Spleen (tissue), 11 donors: ENCODE data around the gene METTL9. TPM values are rescaled to one million over a fixed set of nuclear protein-coding genes. Genes with fewer than 3 reads are reported as not detected.
"Not testable (repeated sequence)": the region's sequence is repeated elsewhere in the genome, so short reads cannot be mapped to it uniquely, and the experiment has no call there.

Experiments
- DNase-seq: peaks from one replicate; pipeline ENCODE4 v3.0.0-alpha.2; 2020
- H3K27ac ChIP-seq, 8 donors: fragments of 200-600 bp; sonication (generic) in 7 of 8; 1 replicate in 4 of 8; 2 replicates in 4 of 8; pipeline versions ENCODE4 v1.5.0 to v1.8.0; 2016 to 2021; ENCODE audit warnings: inconsistent platforms in 4 of 8, mild to moderate bottlenecking in 4 of 8, moderate library complexity in 1 of 8
- H3K27me3 ChIP-seq, 7 donors: fragments of 200-600 bp; sonication (generic) in 6 of 7; replicated peaks in 1 of 7; 1 replicate in 4 of 7; 2 replicates in 3 of 7; pipeline versions ENCODE4 v1.5.0 to v1.8.0; 2016 to 2021; ENCODE audit warnings: inconsistent platforms in 3 of 7, mild to moderate bottlenecking in 1 of 7
- H3K36me3 ChIP-seq, 6 donors: fragments of 200-600 bp; sonication (generic) in 5 of 6; 1 replicate in 4 of 6; 2 replicates in 2 of 6; pipeline versions ENCODE4 v1.5.0 to v1.8.0; 2016 to 2021; ENCODE audit warnings: inconsistent platforms in 2 of 6
- H3K4me1 ChIP-seq, 6 donors: fragments of 200-600 bp; sonication (generic) in 5 of 6; 1 replicate in 3 of 6; 2 replicates in 3 of 6; pipeline versions ENCODE4 v1.5.0 to v1.8.0; 2016 to 2021; ENCODE audit warnings: inconsistent platforms in 3 of 6
- H3K4me3 ChIP-seq, 8 donors: fragments of 200-600 bp; sonication (generic) in 7 of 8; 1 replicate in 4 of 8; 2 replicates in 4 of 8; pipeline versions ENCODE4 v1.5.0 to v1.8.0; 2016 to 2021; ENCODE audit warnings: inconsistent platforms in 4 of 8, mild to moderate bottlenecking in 4 of 8, moderate library complexity in 2 of 8
- H3K9me3 ChIP-seq, 8 donors: fragments of 200-600 bp; sonication (generic) in 7 of 8; 1 replicate in 4 of 8; 2 replicates in 4 of 8; pipeline versions ENCODE4 v1.5.0 to v1.8.0; 2016 to 2021; ENCODE audit warnings: inconsistent platforms in 4 of 8
- POLR2A ChIP-seq, 3 donors: fragments of 450-650 bp; IDR thresholded peaks; one replicate each; pipeline ENCODE4 v1.5.1; 2017; ENCODE audit warnings: antibody characterized with exemption in 3 of 3, mild to moderate bottlenecking in 1 of 3
- POLR2AphosphoS5 ChIP-seq, 3 donors: sonication (generic); formaldehyde crosslinking; IDR thresholded peaks; one replicate each; pipeline ENCODE4 v1.5.1; 2017; ENCODE audit warnings: antibody characterized with exemption in 3 of 3
- WGBS, 5 donors: extraction: QIAGEN DNeasy Blood & Tissue Kit in 3 of 5; methylation state at CpG; one replicate each; pipeline versions ENCODE4 v1.1.5 to v1.1.7; 2013 to 2018; 5-methylcytosine and 5-hydroxymethylcytosine counted together
- intact Hi-C: fragments of 100-400 bp; cut with DNase I; formaldehyde crosslinking; loops from one replicate; pipeline ENCODE4 v1.15.0; 2023; ENCODE audit warnings: low total_unique reads
- polyA plus RNA-seq, 3 donors: library from polyadenylated mRNA; stranded (reverse); fragments of 200-250 nt; gene quantifications; one replicate each; pipeline ENCODE4 v1.2.1, GENCODE V29; 2013
- total RNA-seq, 7 donors: library from RNA; depleted of rRNA in 3 of 7; stranded (reverse); fragments of >200 nt in 3 of 7; fragmentation: NEBNext Ultra II Directional in 4 of 7; extraction: Animal tissue kit (Norgen Biotek cat#: 25700) in 4 of 7; gene quantifications; one replicate each; pipeline versions ENCODE4 v1.1.0 to v1.2.1, GENCODE V29; 2016 to 2021
- TF ChIP-seq, protein P1 (sequence below), 11 experiments: fragments of 200-600 bp in 7 of 11; fragments of 450-650 bp in 4 of 11; sonication (generic) in 4 of 11; IDR thresholded peaks in 8 of 11; conservative IDR thresholded peaks in 3 of 11; 1 replicate in 7 of 11; 2 replicates in 4 of 11; pipeline versions ENCODE4 v1.4.0 to v1.8.0; 2016 to 2021; ENCODE audit warnings: antibody characterized with exemption in 11 of 11, inconsistent platforms in 4 of 11, mild to moderate bottlenecking in 1 of 11
- donor health status: healthy with polysubstance abuse.
- donor health status: DM: no; HTN: no; CAD: no; lungs with moderate emphysema.
- donor health status: DM: no; HTN: no; CAD: no.
- donor health status: Bipolar disorder and iron deficiency.
- donor health status: healthy.
- donor health status: DM: no; HTN: no; CAD: no.
- donor health status: DM: yes; HTN: yes; CAD: no.

The METTL9 gene
- total and polyA plus RNA-seq, 10 donors, result 28.5 to 247 (median 97.1) TPM

- intact Hi-C loops, result no loop called here
- 74 to 85% (median 81%) methylated on average over 4 of the region's 4 CpGs for WGBS, 5 donors
- Histone ChIP-seq H3K27ac (no peak overlapping the region), H3K27me3 (peaks cover 0 to 11% (median 0%) of the 10 kb centered on the region in 7 donors), H3K9me3 (no peaks in the 10 kb centered on the region), H3K4me3 (no peak overlapping the region), H3K36me3 (no peaks in the 10 kb centered on the region), H3K4me1 (peaks cover 0 to 10% (median 2%) of the 10 kb centered on the region in 6 donors)
- TF ChIP-seq POLR2AphosphoS5 (IDR thresholded peaks at IDR 0.05), result no peak
- TF ChIP-seq POLR2A (IDR thresholded peaks at IDR 0.05), result no peak
- TF ChIP-seq, protein P1, sequence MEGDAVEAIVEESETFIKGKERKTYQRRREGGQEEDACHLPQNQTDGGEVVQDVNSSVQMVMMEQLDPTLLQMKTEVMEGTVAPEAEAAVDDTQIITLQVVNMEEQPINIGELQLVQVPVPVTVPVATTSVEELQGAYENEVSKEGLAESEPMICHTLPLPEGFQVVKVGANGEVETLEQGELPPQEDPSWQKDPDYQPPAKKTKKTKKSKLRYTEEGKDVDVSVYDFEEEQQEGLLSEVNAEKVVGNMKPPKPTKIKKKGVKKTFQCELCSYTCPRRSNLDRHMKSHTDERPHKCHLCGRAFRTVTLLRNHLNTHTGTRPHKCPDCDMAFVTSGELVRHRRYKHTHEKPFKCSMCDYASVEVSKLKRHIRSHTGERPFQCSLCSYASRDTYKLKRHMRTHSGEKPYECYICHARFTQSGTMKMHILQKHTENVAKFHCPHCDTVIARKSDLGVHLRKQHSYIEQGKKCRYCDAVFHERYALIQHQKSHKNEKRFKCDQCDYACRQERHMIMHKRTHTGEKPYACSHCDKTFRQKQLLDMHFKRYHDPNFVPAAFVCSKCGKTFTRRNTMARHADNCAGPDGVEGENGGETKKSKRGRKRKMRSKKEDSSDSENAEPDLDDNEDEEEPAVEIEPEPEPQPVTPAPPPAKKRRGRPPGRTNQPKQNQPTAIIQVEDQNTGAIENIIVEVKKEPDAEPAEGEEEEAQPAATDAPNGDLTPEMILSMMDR (IDR thresholded peaks at IDR 0.05 in 8 of 11, conservative IDR thresholded peaks at IDR 0.05 in 3 of 11), result no peak
- DNase-seq, result no peak
Observed at GRCh38 chr16:21566891-21567414, 32.4 kb upstream of the METTL9 start.

- peak; percentile 47 for DNase-seq
Observed at GRCh38 chr16:21567496-21567895, 31.9 kb upstream of the METTL9 start.

DNA sequence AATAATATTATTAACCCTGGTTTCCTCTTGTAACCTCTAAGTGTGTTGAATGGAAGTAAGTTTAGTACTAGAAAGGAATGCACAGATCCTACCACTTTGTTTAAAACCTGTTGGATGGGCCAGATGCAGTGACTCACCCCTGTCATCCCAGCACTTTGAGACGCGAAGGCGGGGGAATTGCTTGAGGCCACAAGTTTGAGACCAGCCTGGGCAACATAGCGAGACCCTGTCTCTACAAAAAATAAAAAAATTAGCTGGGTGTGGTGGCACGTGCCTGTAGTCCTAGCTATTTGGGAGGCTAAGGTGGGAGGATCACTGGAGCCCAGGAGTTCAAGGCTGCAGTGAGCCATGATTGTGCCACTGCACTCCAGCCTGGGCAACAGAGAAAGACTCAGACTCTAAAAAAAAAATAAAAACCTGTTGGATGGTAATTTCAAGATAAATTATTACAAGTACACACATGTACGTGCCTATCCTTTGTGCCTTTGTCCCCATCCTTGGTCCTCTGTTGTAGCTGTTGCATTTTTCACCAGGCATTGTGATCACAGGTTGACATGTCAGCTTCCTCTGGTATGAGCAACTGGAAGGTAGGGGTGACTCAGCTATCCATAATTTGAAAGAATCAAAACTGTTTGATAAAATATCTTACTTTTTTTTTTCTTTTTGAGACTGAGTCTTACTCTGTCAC lies 30.7 kb upstream of the METTL9 start:
- Histone ChIP-seq H3K27ac (no peak overlapping the region), H3K36me3 (no peaks in the 10 kb centered on the region), H3K4me1 (peaks cover 0 to 10% (median 2%) of the 10 kb centered on the region in 6 donors), H3K4me3 (no peak overlapping the region), H3K9me3 (no peaks in the 10 kb centered on the region), H3K27me3 (peaks cover 0 to 11% (median 0%) of the 10 kb centered on the region in 7 donors)
- 89 to 95% (median 90%) methylated on average over 6 of the region's 6 CpGs for WGBS, 5 donors
- intact Hi-C loops, result no loop called here
- TF ChIP-seq, protein P1 (IDR thresholded peaks at IDR 0.05 in 8 of 11, conservative IDR thresholded peaks at IDR 0.05 in 3 of 11), result no peak
- TF ChIP-seq POLR2A (IDR thresholded peaks at IDR 0.05) (no peak), POLR2AphosphoS5 (IDR thresholded peaks at IDR 0.05) (no peak)
- DNase-seq, result peak; percentile 63

More at GRCh38 chr16:21567496-21567895, 31.9 kb upstream of the METTL9 start:
- H3K4me3 ChIP-seq, H3K36me3 ChIP-seq, H3K27ac ChIP-seq, H3K4me1 ChIP-seq, intact Hi-C loops, H3K9me3 ChIP-seq: not testable (repeated sequence)
- WGBS, 5 donors, result 90 to 94% (median 94%) methylated on average over 4 of the region's 4 CpGs
- peaks cover 0 to 11% (median 0%) of the 10 kb centered on the region in 7 donors for H3K27me3 ChIP-seq

GRCh38 chr16:21570676-21571017 lies 28.7 kb upstream of the METTL9 start:
- intact Hi-C loops, result no loop called here
- Histone ChIP-seq H3K4me1 (peaks cover 0 to 7% (median under 1%) of the 10 kb centered on the region in 6 donors), H3K9me3 (no peaks in the 10 kb centered on the region), H3K36me3 (no peaks in the 10 kb centered on the region), H3K27ac (no peak overlapping the region), H3K27me3 (peaks cover 0 to 11% (median 0%) of the 10 kb centered on the region in 7 donors), H3K4me3 (no peak overlapping the region)
- peak; percentile 22 for DNase-seq
- WGBS, 5 donors, result 75 to 90% (median 85%) methylated on average over 4 of the region's 4 CpGs
- TF ChIP-seq POLR2AphosphoS5 (IDR thresholded peaks at IDR 0.05) (no peak), POLR2A (IDR thresholded peaks at IDR 0.05) (no peak)
- TF ChIP-seq, protein P1 (IDR thresholded peaks at IDR 0.05 in 8 of 11, conservative IDR thresholded peaks at IDR 0.05 in 3 of 11), result no peak

DNA sequence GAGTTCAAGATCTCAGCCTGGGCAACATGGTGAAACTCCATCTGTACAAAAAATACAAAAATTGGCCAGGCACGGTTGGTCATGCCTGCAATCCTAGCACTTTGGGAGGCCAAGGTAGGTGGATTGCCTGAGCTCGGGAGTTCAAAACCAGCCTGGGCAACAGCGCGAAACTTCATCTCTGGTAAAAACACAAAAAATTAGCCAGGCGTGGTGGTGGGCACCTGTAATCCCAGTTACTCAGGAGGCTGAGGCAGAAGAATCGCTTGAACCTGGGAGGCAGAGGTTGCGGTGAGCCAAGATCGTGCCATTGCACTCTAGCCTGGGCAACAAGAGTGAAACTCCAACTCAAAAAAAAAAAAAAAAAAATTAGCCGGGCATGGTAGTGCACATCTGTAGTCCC lies 25.9 kb upstream of the METTL9 start:
- H3K4me3 ChIP-seq, H3K36me3 ChIP-seq, H3K9me3 ChIP-seq, intact Hi-C loops, H3K27ac ChIP-seq, H3K4me1 ChIP-seq: not testable (repeated sequence)
- DNase-seq, result peak; percentile 42
- 93 to 98% (median 95%) methylated on average over 9 of the region's 9 CpGs for WGBS, 5 donors
- peaks cover 0 to 11% (median 0%) of the 10 kb centered on the region in 7 donors for H3K27me3 ChIP-seq
